B cell (primary cell): ENCODE measurements around the gene PIP4K2A. TPM values are rescaled to one million over a fixed set of nuclear protein-coding genes. Genes with fewer than 3 reads are reported as not detected.

ENCODE experiments used
- ATAC-seq: fragments of 200-7000 bp; cut with Tn5 transposase; one replicate; pipeline ENCODE4 v1.10.0; 2021; ENCODE audit warnings: low read depth, mild to moderate bottlenecking, moderate number of reproducible peaks, moderate library complexity
- CTCF ChIA-PET: fragments of 350-600 bp; sonication (Branson Sonifier 250); formaldehyde crosslinking; loops from one replicate; lab custom pipeline; 2021; ENCODE audit warnings: antibody characterized with exemption, inconsistent platforms; lab: Charles Lee
- POLR2A ChIA-PET: fragments of 350-600 bp; sonication (Branson Sonifier 250); formaldehyde crosslinking; loops from one replicate; lab custom pipeline; 2021; ENCODE audit warnings: antibody characterized with exemption; lab: Charles Lee
- DNase-seq: peaks from one replicate; pipeline ENCODE4 v3.0.0; 2013
- H2AFZ ChIP-seq: 2 replicates; pipeline ENCODE4 v1.6.1; 2012; ENCODE audit warnings: mild to moderate bottlenecking, low read depth, low read length; ENCODE audit not compliant: insufficient read depth, poor library complexity, severe bottlenecking
- H3K27ac ChIP-seq, 2 donors: 1 replicate in 1 of 2; 2 replicates in 1 of 2; pipeline ENCODE4 v1.5.1; 2012 to 2013; ENCODE audit warnings: low read length in 2 of 2, mild to moderate bottlenecking in 2 of 2, moderate library complexity in 1 of 2
- H3K27me3 ChIP-seq, 4 experiments: fragments of 200-600 bp in 1 of 4; sonication (generic) in 1 of 4; replicated peaks in 1 of 4; 1 replicate in 2 of 4; 2 replicates in 2 of 4; pipeline versions ENCODE4 v1.6.1 to v1.7.0; 2013 to 2016; ENCODE audit warnings: low read length in 3 of 4, mild to moderate bottlenecking in 2 of 4, mixed read lengths in 1 of 4, moderate library complexity in 1 of 4; ENCODE audit not compliant: insufficient read depth in 4 of 4, control insufficient read depth in 3 of 4; ENCODE audit errors: control extremely low read depth in 1 of 4
- H3K36me3 ChIP-seq, 2 experiments: replicated peaks in 1 of 2; 1 replicate in 1 of 2; 2 replicates in 1 of 2; pipeline versions ENCODE4 v1.6.1 to v1.7.1; 2013; ENCODE audit warnings: low read length in 1 of 2; ENCODE audit not compliant: insufficient read depth in 2 of 2, control insufficient read depth in 1 of 2; ENCODE audit errors: control extremely low read depth in 1 of 2, extremely low read depth in 1 of 2
- H3K4me1 ChIP-seq, 2 donors: fragments of 200-600 bp in 1 of 2; sonication (generic) in 1 of 2; 1 replicate in 1 of 2; 2 replicates in 1 of 2; pipeline versions ENCODE4 v1.5.1 to v1.6.1; 2013 to 2017; ENCODE audit warnings: low read length in 2 of 2; ENCODE audit not compliant: control insufficient read depth in 2 of 2, insufficient read depth in 2 of 2
- H3K4me2 ChIP-seq: replicated peaks from 2 replicates; pipeline ENCODE3; 2012; ENCODE audit warnings: mild to moderate bottlenecking, low read depth, low read length; ENCODE audit not compliant: poor library complexity, severe bottlenecking
- H3K4me3 ChIP-seq, 5 experiments: fragments of 200-600 bp in 1 of 5; sonication (generic) in 1 of 5; 1 replicate in 3 of 5; 2 replicates in 2 of 5; pipeline versions ENCODE4 v1.5.1 to v1.7.0; 2011 to 2016; ENCODE audit warnings: low read length in 4 of 5, mild to moderate bottlenecking in 4 of 5, low read depth in 2 of 5, control low read depth in 1 of 5, moderate library complexity in 1 of 5; ENCODE audit not compliant: insufficient read depth in 1 of 5; ENCODE audit errors: control extremely low read depth in 1 of 5, extremely low read depth in 1 of 5
- H3K79me2 ChIP-seq: fragments of 200-600 bp; sonication (generic); one replicate; pipeline ENCODE4 v1.6.0; 2016; ENCODE audit warnings: low read length; ENCODE audit not compliant: control insufficient read depth, insufficient read depth
- H3K9ac ChIP-seq: fragments of 200-600 bp; sonication (generic); 2 replicates; pipeline ENCODE4 v1.6.1; 2017; ENCODE audit warnings: mild to moderate bottlenecking, low read length, moderate library complexity
- H3K9me3 ChIP-seq, 3 donors: one replicate each; pipeline versions ENCODE4 v1.6.1 to v1.7.1; 2013; ENCODE audit warnings: low read length in 2 of 3; ENCODE audit not compliant: control insufficient read depth in 2 of 3, insufficient read depth in 1 of 3; ENCODE audit errors: control extremely low read depth in 1 of 3
- H4K20me1 ChIP-seq: 2 replicates; pipeline ENCODE4 v1.6.0; 2012; ENCODE audit warnings: mild to moderate bottlenecking, low read length; ENCODE audit not compliant: insufficient read depth, control insufficient read depth, poor library complexity, severe bottlenecking
- H3K27ac Mint-ChIP-seq: one replicate; pipeline ENCODE4 v1.8.0; 2021; ENCODE audit warnings: mixed read lengths
- H3K27me3 Mint-ChIP-seq: one replicate; pipeline ENCODE4 v1.8.0; 2021; ENCODE audit warnings: mixed read lengths
- H3K4me1 Mint-ChIP-seq: one replicate; pipeline ENCODE4 v1.8.0; 2021; ENCODE audit warnings: mixed read lengths
- H3K4me3 Mint-ChIP-seq: one replicate; pipeline ENCODE4 v1.8.0; 2021; ENCODE audit warnings: mixed read lengths
- H3K9me3 Mint-ChIP-seq: one replicate; pipeline ENCODE4 v1.8.0; 2022; ENCODE audit warnings: mixed read lengths; ENCODE audit not compliant: insufficient read depth
- CTCF ChIP-seq: fragments of 200-600 bp; IDR thresholded peaks from one replicate; pipeline ENCODE4 v1.8.0; 2022; ENCODE audit warnings: antibody characterized with exemption, mild to moderate bottlenecking
- EZH2 ChIP-seq: IDR thresholded peaks from 2 replicates; pipeline ENCODE4 v1.6.1; 2012; ENCODE audit warnings: borderline replicate concordance, low read depth, mild to moderate bottlenecking, moderate library complexity, low read length; ENCODE audit not compliant: insufficient read depth, poor library complexity, severe bottlenecking
- WGBS: methylation state at CpG from one replicate; pipeline ENCODE4 v1.1.5; 2013; ENCODE audit warnings: missing lambda C conversion rate; ENCODE audit not compliant: insufficient coverage; 5-methylcytosine and 5-hydroxymethylcytosine counted together
- intact Hi-C: fragments of 100-400 bp; cut with micrococcal nuclease; formaldehyde crosslinking; loops from one replicate; pipeline ENCODE4 v1.10.0; 2022
- polyA plus RNA-seq: library from polyadenylated mRNA; depleted of rRNA; stranded (reverse); fragments of >200 nt; gene quantifications from 2 replicates; pipeline ENCODE4 v1.2.3, GENCODE V29; 2012
- total RNA-seq, 2 donors: library from RNA; stranded (reverse); fragments of 120-200 nt in 1 of 2; gene quantifications; 1 replicate in 1 of 2; 2 replicates in 1 of 2; pipeline versions ENCODE4 v1.2.3 to v1.2.4, GENCODE V29; 2013 to 2022

PIP4K2A gene
- total and polyA plus RNA-seq, 2 donors (not counting 1 experiment from before 2014, with no cell fraction given) = 21.8 to 103 TPM

GRCh38 chr10:22501413-22501812, 213.0 kb downstream of the PIP4K2A start:
- DNase-seq = no peak
- no CpG with 5 or more reads among the region's 3 CpGs for WGBS
- TF ChIP-seq CTCF = no peak
- TF ChIP-seq EZH2 = no peak

GRCh38 chr10:22500656-22501340, 213.6 kb downstream of the PIP4K2A start:
- ChIA-PET POLR2A (no interaction called here), CTCF (no interaction called here)
- H3K27ac Mint-ChIP-seq = no peak overlapping the region

More at GRCh38 chr10:22501413-22501812, 213.0 kb downstream of the PIP4K2A start:
- Histone ChIP-seq H3K79me2 (no peaks in the 10 kb centered on the region), H3K4me2 (no peak overlapping the region), H3K4me3 (no peak overlapping the region), H3K9ac (no peak overlapping the region), H3K4me1 (peaks cover 11% of the 10 kb centered on the region in 2 donors), H3K27ac (no peak overlapping the region), H2AFZ (no peak overlapping the region), H4K20me1 (no peaks in the 10 kb centered on the region), H3K36me3 (no peaks in the 10 kb centered on the region), H3K27me3 (no peaks in the 10 kb centered on the region), H3K9me3 (no peaks in the 10 kb centered on the region)
- no peak for ATAC-seq
- ChIA-PET POLR2A (no interaction called here), CTCF (no interaction called here)
- Mint-ChIP-seq H3K4me3 (no peak overlapping the region), H3K4me1 (peaks cover 13% of the 10 kb centered on the region), H3K27ac (no peak overlapping the region), H3K27me3 (peaks cover 8% of the 10 kb centered on the region), H3K9me3 (no peaks in the 10 kb centered on the region)
- intact Hi-C loops = no loop called here

More at GRCh38 chr10:22500656-22501340, 213.6 kb downstream of the PIP4K2A start:
- H3K9me3 Mint-ChIP-seq = no peaks in the 10 kb centered on the region
- Histone ChIP-seq H3K79me2 (no peaks in the 10 kb centered on the region), H3K36me3 (no peaks in the 10 kb centered on the region), H3K4me1 (peaks cover 4 to 5% of the 10 kb centered on the region in 2 donors), H3K9me3 (no peaks in the 10 kb centered on the region), H3K27me3 (no peaks in the 10 kb centered on the region), H3K27ac (no peak overlapping the region), H3K9ac (no peak overlapping the region), H2AFZ (no peak overlapping the region), H4K20me1 (no peaks in the 10 kb centered on the region), H3K4me3 (no peak overlapping the region), H3K4me2 (no peak overlapping the region)
- peaks cover 8% of the 10 kb centered on the region for H3K27me3 Mint-ChIP-seq
- intact Hi-C loops = no loop called here
- ATAC-seq (no peak), DNase-seq (no peak)
- TF ChIP-seq EZH2 (no peak), CTCF (no peak)
- WGBS = 95% methylated on average over 3 of the region's 7 CpGs
- peaks cover 7% of the 10 kb centered on the region for H3K4me1 Mint-ChIP-seq
- no peak overlapping the region for H3K4me3 Mint-ChIP-seq
